HG03025 (cell line): ENCODE results near the gene ZNF155.
"Not testable (repeated sequence)": the region's sequence is repeated elsewhere in the genome, so short reads cannot be mapped to it uniquely, and the experiment has no call there.

Experiments
- ATAC-seq: cut with Tn5 transposase; IDR thresholded peaks from one replicate; pipeline ENCODE4 v1.9.1; 2021; ENCODE audit warnings: mild to moderate bottlenecking, moderate library complexity; ENCODE audit not compliant: unreplicated experiment, low FRiP score

ZNF155 gene

GRCh38 chr19:43983912-43984686, at the start of gene ZNF155:
ZNF155 (plus strand) TSS chr19:43984188; CDS start chr19:43988544, 4,356 bp downstream.
- no peak for ATAC-seq

DNA sequence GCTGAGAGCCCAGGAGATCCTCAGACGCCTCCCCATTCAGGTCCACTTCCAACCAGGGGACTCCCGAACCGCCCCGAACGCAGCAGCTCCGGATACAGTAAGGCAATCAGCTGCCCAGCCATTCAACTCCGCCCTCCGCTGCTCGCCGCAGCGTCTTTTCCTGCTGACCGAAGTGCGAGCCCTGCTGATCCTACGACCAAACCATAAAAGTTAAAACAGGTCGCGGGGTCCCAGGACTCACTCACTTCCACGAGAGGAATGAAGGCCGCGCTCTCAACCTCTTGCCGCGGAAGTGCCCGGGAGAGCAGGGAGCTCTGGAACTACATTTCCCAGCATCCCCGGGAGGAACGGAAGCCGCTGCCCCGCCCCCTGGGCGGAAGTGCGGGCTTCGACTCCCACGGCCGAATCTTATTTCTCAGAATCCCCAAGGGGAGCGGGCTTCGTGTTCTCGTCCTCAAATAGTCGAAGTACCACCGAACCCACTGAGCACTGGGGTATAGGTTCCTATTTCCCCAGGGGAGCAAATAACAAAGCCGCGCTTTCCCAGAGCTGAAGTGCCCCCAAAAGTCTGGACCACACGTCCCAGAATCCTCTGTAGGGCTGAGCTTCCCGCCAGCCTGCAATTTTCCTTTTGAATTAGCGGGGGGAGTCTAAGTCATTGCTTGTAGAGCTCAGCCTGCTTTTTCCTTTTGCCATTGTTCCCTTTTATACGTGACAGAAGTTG, 48.8 kb upstream of the ZNF155 start, which contains the start of gene ZNF45:
Gene ZNF45, minus strand, starts transcription at position 298 of the 724 bp plus-strand sequence. CDS start 13,097 bp downstream, outside the sequence.
- peak; percentile 95 for ATAC-seq

DNA sequence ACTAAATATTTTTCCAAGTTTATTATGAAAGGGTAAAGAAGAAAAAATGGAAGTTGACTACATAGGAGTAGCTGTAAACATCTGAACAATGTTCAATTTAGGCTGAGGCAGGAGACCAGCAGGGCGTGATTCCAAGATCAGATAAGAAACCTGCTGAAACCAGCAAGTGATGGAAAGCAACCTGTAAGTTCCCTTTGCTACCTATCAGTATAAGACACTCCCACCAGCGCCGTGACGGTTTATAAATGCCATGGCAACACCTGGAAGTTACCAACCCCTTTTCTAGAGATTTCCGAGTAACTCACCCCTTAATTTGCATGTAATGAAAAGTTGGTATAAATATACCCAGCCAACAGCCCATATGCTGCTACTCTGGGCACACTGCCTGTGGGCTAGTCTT, 47.8 kb upstream of the ZNF155 start:
- ATAC-seq: no peak

- no peak for ATAC-seq
These were observed 44.3 kb upstream of the ZNF155 start for GRCh38 chr19:43939557-43940260.

DNA sequence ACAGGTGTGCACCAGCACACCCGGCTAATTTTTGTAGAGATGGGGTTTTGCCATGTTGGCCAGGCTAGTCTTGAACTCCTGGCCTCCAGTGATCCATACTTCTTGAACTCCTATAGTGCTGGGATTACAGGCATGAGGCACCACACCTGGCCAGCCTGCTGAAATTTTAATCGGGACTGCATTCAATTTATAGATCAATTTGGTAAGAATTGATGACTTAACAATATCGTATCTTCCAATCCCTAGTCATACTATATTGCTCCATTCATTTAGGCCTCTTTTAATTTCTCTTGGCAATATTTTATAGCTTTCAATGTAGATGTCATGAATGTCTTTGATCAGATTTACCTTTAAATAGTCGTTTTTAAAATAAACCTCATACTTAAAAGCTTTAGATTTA, 43.3 kb upstream of the ZNF155 start:
- no peak for ATAC-seq

GRCh38 chr19:43941209-43941608, 42.8 kb upstream of the ZNF155 start:
- no peak for ATAC-seq

DNA sequence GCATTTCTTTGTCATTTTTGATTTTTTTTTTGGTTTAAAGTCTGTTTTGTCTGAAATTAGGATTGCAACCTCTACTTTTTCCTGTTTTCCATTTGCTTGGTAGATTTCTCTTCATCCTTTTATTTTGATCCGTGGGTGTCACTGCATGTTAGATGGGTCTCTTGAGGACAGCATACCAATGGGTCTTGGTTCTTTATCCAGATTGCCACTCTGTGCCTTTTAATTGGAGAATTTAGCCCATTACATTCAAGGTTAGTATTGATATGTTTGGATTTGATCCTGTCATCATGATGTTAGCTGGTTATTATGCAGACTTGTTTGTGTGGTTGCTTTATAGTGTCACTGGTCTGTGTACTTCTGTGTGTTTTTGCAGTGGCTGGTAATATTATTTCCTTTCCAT, 36.6 kb upstream of the ZNF155 start:
- not testable (repeated sequence) for ATAC-seq

GRCh38 chr19:43949803-43950202, 34.2 kb upstream of the ZNF155 start:
- not testable (repeated sequence) for ATAC-seq

DNA sequence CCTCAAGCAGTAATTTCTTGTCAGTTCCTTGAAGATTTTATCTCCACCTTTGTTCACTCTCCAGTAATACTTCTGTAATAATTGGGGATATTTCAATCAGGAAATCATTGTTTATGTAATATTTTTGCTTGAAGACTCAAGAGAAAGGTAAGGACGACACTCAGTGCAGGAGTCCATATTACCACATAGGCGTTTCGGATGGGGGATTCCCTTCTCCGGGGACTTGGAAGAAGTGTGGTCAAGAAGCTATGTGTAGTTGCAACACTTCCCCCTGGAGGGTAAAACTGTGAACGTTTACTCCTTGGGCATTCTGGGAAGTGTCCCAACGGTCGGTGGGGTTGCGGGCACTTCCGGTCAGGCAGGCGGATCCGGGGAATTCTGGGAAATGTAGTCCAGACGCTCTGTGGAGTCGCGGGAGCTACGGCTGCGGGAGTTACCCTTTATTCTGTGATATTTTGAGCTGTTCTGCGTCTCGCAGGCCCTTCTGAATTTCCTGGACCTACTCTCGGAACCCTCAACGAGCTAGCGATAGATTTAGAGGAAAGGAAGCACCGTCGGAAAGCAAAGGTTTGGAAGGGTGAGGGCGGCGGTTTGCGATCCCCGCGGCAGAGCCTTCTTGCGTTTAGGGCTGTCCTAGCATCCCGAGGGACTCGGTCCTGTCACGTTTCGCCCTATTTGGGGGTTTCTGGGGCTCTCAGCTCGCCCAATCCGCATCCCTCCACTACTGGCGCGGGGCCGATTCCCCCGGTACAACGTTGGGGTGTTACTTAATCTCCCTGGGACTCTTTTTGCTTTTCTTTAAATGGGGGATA, 32.9 kb upstream of the ZNF155 start, which contains the start of gene ZNF221:
Gene ZNF221, plus strand, starts transcription at position 395 of the 812 bp plus-strand sequence. CDS start 11,499 bp downstream, outside the sequence.
- peak; percentile 94 for ATAC-seq

DNA sequence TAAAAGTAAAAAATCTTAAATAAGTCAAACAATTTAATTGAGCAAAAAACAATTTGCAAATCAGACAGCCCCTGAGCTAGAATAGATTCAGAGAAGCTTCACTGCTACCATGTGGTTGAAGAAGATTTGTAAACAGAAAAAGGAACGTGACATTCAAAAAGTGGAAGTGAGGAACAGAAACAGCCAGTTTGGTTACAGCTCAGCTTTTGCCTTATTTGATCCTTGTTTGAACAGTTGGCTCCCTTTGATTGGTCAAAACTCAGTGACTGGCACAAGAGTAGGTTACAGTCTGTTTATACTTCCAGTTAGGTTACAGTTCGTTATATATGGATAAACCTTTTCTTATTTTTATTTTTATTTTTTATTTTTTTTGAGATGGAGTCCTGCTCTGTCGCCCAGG, 27.2 kb upstream of the ZNF155 start:
- ATAC-seq: no peak

DNA sequence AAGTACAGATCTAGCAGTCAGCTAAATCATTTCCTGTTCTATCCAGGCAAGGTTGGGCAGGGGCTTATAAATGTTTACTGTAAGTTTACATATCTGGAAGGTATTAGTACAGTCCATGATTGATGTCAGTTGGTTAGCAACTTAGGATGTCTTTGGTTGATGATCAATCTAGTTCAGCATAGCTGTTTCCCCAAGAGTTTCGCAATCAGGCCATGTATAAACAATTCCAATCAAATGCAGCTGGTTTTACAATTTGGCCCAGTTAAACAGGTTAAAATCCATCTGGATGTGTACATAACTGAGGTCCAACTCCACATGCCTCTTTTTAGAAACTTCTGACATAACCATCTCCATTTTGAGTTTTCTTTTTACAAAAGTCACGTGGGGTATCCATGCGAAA, 26.1 kb upstream of the ZNF155 start:
- no peak for ATAC-seq

GRCh38 chr19:43960411-43960810, 23.6 kb upstream of the ZNF155 start:
- no peak for ATAC-seq

GRCh38 chr19:43966079-43966694, 17.8 kb upstream of the ZNF155 start:
- no peak for ATAC-seq

DNA sequence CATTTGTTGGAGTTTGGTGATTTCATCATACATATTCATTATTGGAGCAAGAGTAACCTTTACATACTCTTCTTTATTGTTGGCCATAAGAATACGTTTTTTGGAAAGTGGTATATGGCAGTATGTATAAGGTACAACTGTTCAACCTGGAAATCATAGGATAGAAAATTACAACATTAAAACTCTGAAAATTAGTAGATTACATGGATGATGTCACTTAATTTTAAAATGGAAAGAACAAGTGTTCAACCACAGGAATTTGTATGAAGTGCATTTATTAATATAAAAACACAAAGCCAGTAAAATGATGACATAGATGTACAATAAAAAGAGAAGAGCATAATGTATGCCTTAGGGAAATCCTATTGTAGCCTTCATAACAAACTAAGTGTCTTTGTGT, 7.3 kb upstream of the ZNF155 start:
- no peak for ATAC-seq

DNA sequence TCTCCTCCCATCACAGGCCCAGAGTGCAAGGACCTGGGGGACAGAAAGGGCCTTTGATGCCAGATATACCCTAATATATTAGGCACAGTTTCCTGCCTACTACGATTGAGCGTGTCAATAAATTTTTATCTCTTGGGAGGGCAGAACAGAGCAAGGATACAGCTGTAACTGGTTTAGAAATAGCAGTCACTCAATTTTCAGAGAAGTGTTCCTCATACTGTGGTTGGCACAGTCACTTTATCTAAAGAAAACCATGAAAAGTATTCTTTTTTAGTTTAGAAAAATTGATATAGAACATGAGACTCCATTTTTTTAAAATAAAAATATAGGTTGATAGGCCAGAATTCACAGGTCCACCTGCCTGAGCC, 460 bp upstream of the ZNF155 start:
- no peak for ATAC-seq

- ATAC-seq: no peak
These were observed 656 bp downstream of the ZNF155 start for GRCh38 chr19:43984687-43985000.

GRCh38 chr19:43997631-43998290, 13.8 kb downstream of the ZNF155 start:
- no peak for ATAC-seq

DNA sequence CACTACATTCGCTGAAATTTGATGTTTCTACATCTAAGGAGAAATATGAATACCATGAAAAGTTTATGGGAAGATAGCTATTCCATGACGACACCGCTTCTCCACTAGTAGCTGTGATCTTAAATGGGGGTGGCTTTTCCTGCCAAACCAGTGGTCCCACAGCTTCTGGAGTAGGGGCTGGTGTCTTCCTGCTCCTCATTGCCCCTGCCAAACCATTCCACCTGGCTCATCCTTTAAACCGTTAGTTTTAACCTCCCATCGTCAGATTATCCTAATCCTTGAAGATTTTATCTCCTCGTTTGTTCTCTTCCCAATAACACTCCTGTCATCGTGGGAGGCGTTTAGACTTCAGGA, 18.2 kb downstream of the ZNF155 start:
- no peak for ATAC-seq
